Inferior parietal cortex (tissue), 1 donor: ENCODE data around the gene DAB2.
"Not testable (repeated sequence)": the region's sequence is repeated elsewhere in the genome, so short reads cannot be mapped to it uniquely, and the experiment has no call there.

Source experiments
- DNase-seq: peaks from one replicate; pipeline ENCODE4 v3.0.0-alpha.2; 2016; ENCODE audit errors: extremely low spot score

The DAB2 gene

DNA sequence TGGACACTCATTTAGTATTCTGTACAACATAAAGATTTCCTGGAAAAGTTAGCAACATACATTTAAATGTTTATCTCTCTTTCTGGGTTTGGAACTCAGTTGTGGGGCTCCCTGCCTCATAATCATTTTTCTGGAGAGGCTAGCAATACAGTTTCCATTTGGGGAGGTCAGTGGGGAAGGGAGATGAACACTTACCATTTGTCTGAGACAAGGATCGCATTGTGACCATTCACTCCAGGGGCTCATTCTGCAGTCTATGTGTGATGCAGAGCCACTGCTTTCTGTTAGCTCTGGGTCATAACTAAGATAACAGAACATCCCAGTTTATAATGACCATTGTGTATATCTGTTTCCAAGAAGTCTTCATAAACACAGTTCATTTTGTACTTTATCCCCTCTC is 82.9 kb downstream of the DAB2 start:
- DNase-seq: no peak

- no peak for DNase-seq
These were observed 84.3 kb downstream of the DAB2 start for GRCh38 chr5:39340506-39340905.

- no peak for DNase-seq
These were observed 87.4 kb downstream of the DAB2 start for GRCh38 chr5:39337252-39337915.

- not testable (repeated sequence) for DNase-seq
These were observed 90.5 kb downstream of the DAB2 start for GRCh38 chr5:39334296-39334695.

- no peak for DNase-seq
These were observed 91.7 kb downstream of the DAB2 start for GRCh38 chr5:39333104-39333503.

DNA sequence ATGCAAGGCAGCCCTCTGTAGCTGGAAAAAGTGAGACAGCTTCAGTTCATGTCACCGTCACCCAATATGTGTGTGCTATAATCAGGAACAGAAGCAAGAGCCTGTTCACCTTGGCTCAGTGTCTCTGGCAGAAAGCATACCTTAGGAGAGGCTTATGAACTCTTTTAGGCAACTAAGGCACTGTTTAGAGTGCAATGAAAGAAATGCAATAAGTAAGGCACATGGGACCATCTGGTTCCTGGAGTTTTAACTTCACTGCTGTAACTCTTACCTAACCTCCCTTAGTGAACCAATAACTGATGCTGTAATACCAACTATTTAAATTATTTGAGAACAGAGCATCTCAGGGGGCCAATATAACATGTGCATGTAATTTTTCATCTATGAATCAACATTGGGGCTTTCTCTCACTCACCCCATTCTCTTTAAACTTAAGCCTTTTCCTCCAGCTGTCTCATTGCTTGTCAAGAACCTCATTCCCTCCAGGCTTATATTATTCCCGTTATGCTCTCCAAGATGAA is 92.9 kb downstream of the DAB2 start:
- DNase-seq: no peak

DNA sequence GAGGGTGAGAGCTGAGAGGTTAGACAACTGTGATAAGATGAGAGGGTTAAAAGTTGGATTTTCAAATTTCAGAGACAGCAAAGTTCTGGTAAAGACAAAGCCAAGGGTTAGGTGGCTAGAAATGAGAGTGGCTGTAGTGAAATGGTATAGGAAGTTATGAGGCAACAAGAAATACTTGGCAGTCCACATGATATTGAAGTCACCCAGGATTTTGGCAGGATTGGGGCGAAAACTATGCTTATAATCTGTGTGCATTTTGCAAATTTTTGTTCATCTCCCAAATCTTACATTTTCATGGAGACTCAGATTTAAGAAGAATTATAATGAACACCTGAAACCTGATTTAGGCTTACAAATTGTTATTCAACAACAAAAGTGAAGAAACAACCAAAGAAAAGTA is 96.0 kb downstream of the DAB2 start:
- no peak for DNase-seq

DNA sequence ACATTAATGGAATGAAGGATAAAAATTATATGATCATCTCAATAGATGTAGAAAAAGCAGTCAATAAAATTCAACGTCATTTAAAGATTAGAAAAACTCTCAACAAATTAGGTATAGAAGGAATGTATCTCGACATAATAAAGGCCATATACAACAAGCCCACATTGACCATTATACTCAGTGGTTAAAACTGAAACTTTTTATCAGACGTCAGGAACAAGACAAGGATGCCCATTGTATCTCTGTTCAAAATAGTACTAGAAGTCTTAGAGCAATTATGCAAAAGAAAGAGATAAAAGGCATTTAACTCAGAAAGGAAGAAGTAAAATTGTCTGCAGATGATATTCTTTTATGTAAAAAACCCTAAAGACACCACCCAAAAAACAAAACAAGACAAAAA is 101.2 kb downstream of the DAB2 start:
- no peak for DNase-seq
